GM12872 (cell line): Measurements from ENCODE around the gene RPP40.
A peak's percentile ranks its signal among the peaks of the same experiment; 100 is the strongest.

Experiments
- CTCF ChIP-seq: IDR thresholded peaks from 3 replicates; pipeline ENCODE4 v1.5.1; 2011; ENCODE audit warnings: low read depth, mild to moderate bottlenecking, low read length, moderate library complexity; ENCODE audit not compliant: insufficient read depth

Gene RPP40

GRCh38 chr6:4957521-4958231 lies 46.2 kb downstream of the RPP40 start:
- 0 out of 3 replicates have a peak, but pooled peaks have one; percentile 1 for TF ChIP-seq CTCF

GRCh38 chr6:4956625-4957024 lies 47.2 kb downstream of the RPP40 start:
- TF ChIP-seq CTCF = no peak

GRCh38 chr6:4953440-4953839 lies 50.4 kb downstream of the RPP40 start:
- no peak for TF ChIP-seq CTCF

- TF ChIP-seq CTCF = no peak
Measured at GRCh38 chr6:4950836-4951533, 52.9 kb downstream of the RPP40 start.

- no peak for TF ChIP-seq CTCF
Measured at GRCh38 chr6:4950076-4950475, 53.8 kb downstream of the RPP40 start.

GRCh38 chr6:4948781-4949450 lies 54.9 kb downstream of the RPP40 start:
- TF ChIP-seq CTCF = no peak

- no peak for TF ChIP-seq CTCF
Measured at GRCh38 chr6:4947716-4948115, 56.1 kb downstream of the RPP40 start.
